Mucosa of descending colon (tissue), 3 donors: ENCODE measurements around the gene SLC5A6. TPM values are rescaled to one million over a fixed set of nuclear protein-coding genes. Genes with fewer than 3 reads are reported as not detected.

Experiments used
- ATAC-seq: fragments of 200-7000 bp; cut with Tn5 transposase; one replicate; pipeline ENCODE4 v1.9.1; 2020; ENCODE audit warnings: mild to moderate bottlenecking, moderate library complexity
- DNase-seq, 3 donors: peaks; one replicate each; pipeline ENCODE4 v3.0.0-alpha.2; 2020
- H3K36me3 ChIP-seq: fragments of 200-600 bp; one replicate; pipeline ENCODE4 v1.8.0; 2021; ENCODE audit warnings: low read depth, mild to moderate bottlenecking
- H3K4me1 ChIP-seq: fragments of 200-600 bp; one replicate; pipeline ENCODE4 v1.8.0; 2021; ENCODE audit warnings: low read depth, mild to moderate bottlenecking
- H3K4me3 ChIP-seq: fragments of 200-600 bp; one replicate; pipeline ENCODE4 v1.8.0; 2021; ENCODE audit warnings: mild to moderate bottlenecking
- H3K9me3 ChIP-seq: fragments of 200-600 bp; one replicate; pipeline ENCODE4 v1.8.0; 2021; ENCODE audit warnings: mild to moderate bottlenecking
- CTCF ChIP-seq: fragments of 200-600 bp; IDR thresholded peaks from one replicate; pipeline ENCODE4 v1.8.0; 2022; ENCODE audit warnings: antibody characterized with exemption, mild to moderate bottlenecking
- intact Hi-C, 2 donors: fragments of 100-400 bp; cut with DNase I in 1 of 2; cut with micrococcal nuclease in 1 of 2; formaldehyde crosslinking; loops; one replicate each; pipeline versions ENCODE4 v1.11.0 to v1.11.1; 2022; cut with DNase I, micrococcal nuclease
- long read RNA-seq, 2 donors: library from polyadenylated mRNA; unstranded; transcript quantifications; one replicate each; pipeline ENCODE4 v2.0.0, GENCODE V29; 2019 to 2021
- total RNA-seq, 3 donors: library from RNA; stranded (reverse); fragmentation: NEBNext Ultra II Directional in 2 of 3; extraction: Animal tissue kit (Norgen Biotek cat#: 25700) in 2 of 3; gene quantifications; one replicate each; pipeline versions ENCODE4 v1.2.1 to v1.2.4, GENCODE V29; 2021 to 2023
- donor health status: DM: no; HTN: no; CAD: no; lungs with moderate emphysema.
- donor health status: DM: no; HTN: no; CAD: no.
- donor health status: DM: no; HTN: yes; CAD: no.

SLC5A6 gene
- 10 to 100 TPM; 27.7 to 34.8 (median 30.0) TPM for total RNA-seq
- long read RNA-seq, donor 1, transcript SLC5A6-201 (17 exons, 3,231 nt), result major isoform, 8 of 35 reads
- long read RNA-seq, donor 1, partial matches to known transcripts, result 8 of 35 reads
- long read RNA-seq, donor 1, other reads (novel, unspliced or antisense), result 19 of 35 reads
- long read RNA-seq, donor 2, partial matches to known transcripts, result 2 of 12 reads
- long read RNA-seq, donor 2, other reads (novel, unspliced or antisense), result 7 of 12 reads

GRCh38 chr2:27211943-27212625 is at the start of gene SLC5A6, which contains the start of gene ATRAID:
TSS of gene SLC5A6 (minus strand) at chr2:27212268. CDS start at chr2:27207650, 4,618 bp downstream.
TSS of gene ATRAID (plus strand) at chr2:27212041. CDS start at chr2:27212369, 328 bp downstream.
- peak; percentile 92 to 93 (median 92) for DNase-seq
- H3K36me3 ChIP-seq, result no peaks in the 10 kb centered on the region
- no peaks in the 10 kb centered on the region for H3K9me3 ChIP-seq
- TF ChIP-seq CTCF, result no peak
- ATAC-seq, result peak; percentile 95
- peaks cover 30% of the 10 kb centered on the region for H3K4me1 ChIP-seq
- intact Hi-C loops, result loop anchor here in 1 of 2 donors (10.0 kb wide), 1 partner anchor 117 kb away; no protein-coding TSS in a partner anchor
- H3K4me3 ChIP-seq, result peak within 1 kb of the TSS; percentile 54

GRCh38 chr2:27261241-27261925 is 49.3 kb upstream of the SLC5A6 start:
- TF ChIP-seq CTCF, result no peak
- H3K4me3 ChIP-seq, result no peak overlapping the region
- H3K4me1 ChIP-seq, result peaks cover 33% of the 10 kb centered on the region
- DNase-seq (no peak), ATAC-seq (no peak)
- H3K9me3 ChIP-seq, result no peaks in the 10 kb centered on the region
- intact Hi-C loops, result no loop called here
- H3K36me3 ChIP-seq, result no peaks in the 10 kb centered on the region

- ATAC-seq (no peak), DNase-seq (no peak)
- TF ChIP-seq CTCF, result no peak
- Histone ChIP-seq H3K4me1 (peaks cover 12% of the 10 kb centered on the region), H3K9me3 (no peaks in the 10 kb centered on the region), H3K4me3 (no peak overlapping the region), H3K36me3 (no peaks in the 10 kb centered on the region)
- intact Hi-C loops, result no loop called here
These were observed 46.0 kb upstream of the SLC5A6 start for GRCh38 chr2:27258051-27258450.

- no peak for ATAC-seq
- H3K36me3 ChIP-seq, result no peaks in the 10 kb centered on the region
- intact Hi-C loops, result no loop called here
- peaks cover 2% of the 10 kb centered on the region for H3K4me1 ChIP-seq
- DNase-seq, result no peak
- no peak overlapping the region for H3K4me3 ChIP-seq
- TF ChIP-seq CTCF, result no peak
- no peaks in the 10 kb centered on the region for H3K9me3 ChIP-seq
These were observed 44.9 kb upstream of the SLC5A6 start for GRCh38 chr2:27256855-27257454.

GRCh38 chr2:27255660-27256059 is 43.6 kb upstream of the SLC5A6 start:
- intact Hi-C loops, result no loop called here
- DNase-seq (no peak), ATAC-seq (no peak)
- Histone ChIP-seq H3K4me1 (no peaks in the 10 kb centered on the region), H3K36me3 (no peaks in the 10 kb centered on the region), H3K4me3 (no peak overlapping the region), H3K9me3 (no peaks in the 10 kb centered on the region)
- no peak for TF ChIP-seq CTCF
